Choroid plexus epithelial cell (primary cell): ENCODE results near the gene DSTN.
A peak's percentile ranks its signal among the peaks of the same experiment; 100 is the strongest.

ENCODE experiments used
- DNase-seq: peaks from one replicate; pipeline ENCODE4 v3.0.0-alpha.2; 2010; ENCODE audit warnings: low read depth
- H3K4me3 ChIP-seq: 2 replicates; pipeline ENCODE4 v1.5.1; 2011; ENCODE audit warnings: low read depth, mild to moderate bottlenecking, control low read depth, low read length, moderate library complexity
- CTCF ChIP-seq: conservative IDR thresholded peaks from 2 replicates; pipeline ENCODE4 v1.5.1; 2011; ENCODE audit warnings: low read depth, mild to moderate bottlenecking, control low read depth, inconsistent platforms, low read length, moderate library complexity

DSTN gene

GRCh38 chr20:17573463-17573862, 3.6 kb downstream of the DSTN start:
- no peak overlapping the region for H3K4me3 ChIP-seq
- no peak for DNase-seq
- no peak for TF ChIP-seq CTCF

- H3K4me3 ChIP-seq: no peak overlapping the region
- no peak for TF ChIP-seq CTCF
- no peak for DNase-seq
Measured at GRCh38 chr20:17576215-17576614, 6.3 kb downstream of the DSTN start.

DNA sequence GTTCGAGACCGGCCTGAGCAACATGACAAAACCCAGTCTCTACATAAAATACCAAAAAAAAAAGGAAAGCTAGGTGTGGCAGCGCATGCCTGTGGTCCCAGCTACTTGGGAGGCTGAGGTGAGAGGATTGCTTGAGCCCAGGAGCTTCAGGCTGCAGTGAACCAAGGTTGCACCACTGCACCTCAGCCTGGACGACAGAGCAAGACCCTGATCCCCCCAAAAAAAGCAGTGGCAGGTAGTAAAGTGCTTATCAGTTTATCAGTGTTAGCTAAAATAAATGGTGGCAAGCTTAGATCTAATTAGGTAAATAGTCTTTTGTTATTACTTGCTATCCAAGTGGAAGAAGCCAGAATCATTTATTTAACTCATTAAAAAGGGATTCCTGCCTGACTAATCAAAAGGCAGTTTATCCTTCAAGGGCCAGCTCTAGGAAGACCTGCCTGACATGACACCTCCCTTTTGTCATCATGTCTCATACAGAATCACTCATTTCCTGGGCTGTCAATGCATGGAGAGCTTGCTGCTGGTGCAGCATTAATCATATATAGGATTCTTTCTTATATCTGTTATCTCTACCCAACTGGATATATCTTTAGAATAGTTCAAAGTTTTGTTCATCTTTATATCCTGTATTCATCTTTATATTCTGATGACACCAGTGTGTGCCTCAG, 9.6 kb downstream of the DSTN start:
- H3K4me3 ChIP-seq: no peak overlapping the region
- DNase-seq: no peak
- no peak for TF ChIP-seq CTCF

- no peak for TF ChIP-seq CTCF
- H3K4me3 ChIP-seq: no peak overlapping the region
- DNase-seq: no peak
Measured at GRCh38 chr20:17580895-17581294, 11.0 kb downstream of the DSTN start.

DNA sequence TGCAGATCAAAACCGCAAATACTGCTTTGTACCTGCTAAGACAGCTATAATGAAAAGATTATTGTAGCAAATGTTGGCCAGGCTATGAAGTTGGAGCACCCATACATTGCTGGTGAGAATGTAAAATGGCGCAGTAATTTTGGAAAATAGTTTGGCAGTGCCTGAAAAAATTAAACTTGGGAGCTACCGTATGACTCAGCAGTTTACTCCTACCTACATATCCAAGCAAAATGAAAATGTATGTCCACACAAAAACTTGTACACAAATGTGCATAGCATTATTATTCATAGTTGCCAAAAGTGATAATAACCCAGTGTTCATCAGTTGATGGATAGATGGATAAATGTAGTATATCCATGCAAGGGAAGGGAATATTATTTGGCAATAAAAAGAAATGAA, 13.3 kb downstream of the DSTN start:
- no peak overlapping the region for H3K4me3 ChIP-seq
- DNase-seq: no peak
- no peak for TF ChIP-seq CTCF

DNA sequence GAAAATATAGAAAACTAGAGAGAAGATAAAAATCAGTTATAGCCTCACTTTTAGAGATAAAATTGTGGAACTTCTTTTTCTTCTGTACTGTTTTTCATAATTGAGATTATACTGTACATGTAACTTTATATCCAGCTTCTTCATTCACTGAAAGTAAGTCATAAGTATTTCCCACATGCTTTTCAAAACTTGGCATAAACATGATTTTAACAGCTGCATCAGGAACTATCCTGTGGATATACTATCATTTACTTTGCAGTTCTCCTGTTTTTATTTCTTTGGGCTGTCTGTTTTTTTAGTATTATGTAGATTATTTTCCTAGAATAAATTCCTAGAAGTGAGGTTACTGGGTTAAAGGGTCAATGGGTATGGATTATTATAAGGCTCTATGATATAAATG, 14.8 kb downstream of the DSTN start:
- peak; percentile 48 for DNase-seq
- no peak overlapping the region for H3K4me3 ChIP-seq
- TF ChIP-seq CTCF: no peak

- H3K4me3 ChIP-seq: no peak overlapping the region
- no peak for DNase-seq
- no peak for TF ChIP-seq CTCF
Measured at GRCh38 chr20:17586250-17586649, 16.4 kb downstream of the DSTN start.
